ENCODE data around the gene FBXL7. TPM values are rescaled to one million over a fixed set of nuclear protein-coding genes. Genes with fewer than 3 reads are reported as not detected.

Gene FBXL7
- total RNA-seq, 2 experiments from 2014 or later: not detected

DNA sequence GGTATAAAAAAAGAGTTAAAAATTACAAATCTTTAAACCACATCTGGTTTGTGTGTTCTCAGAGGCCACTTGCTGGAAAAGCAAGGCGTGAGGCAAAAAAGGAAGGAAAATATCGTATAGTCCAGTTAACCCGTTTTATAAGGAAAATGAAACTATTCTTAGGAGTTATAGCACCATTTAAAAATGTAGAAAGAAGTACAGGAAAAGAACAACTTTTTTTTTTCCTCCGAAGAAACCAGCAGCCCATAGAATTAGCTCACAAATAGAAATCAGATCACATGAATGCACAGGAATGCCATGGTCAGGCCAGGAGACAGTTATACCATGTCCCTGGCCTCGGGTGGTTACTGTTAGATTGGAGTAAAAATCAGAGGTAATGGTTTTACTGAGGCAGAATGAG is 241.6 kb downstream of the FBXL7 start:
- ChIA-PET POLR2A (no interaction called here), CTCF (no interaction called here)
- Histone ChIP-seq H3K27me3 (ENCODE audit: control insufficient read depth in 1 of 2, insufficient read depth in 2 of 2, low read length in 2 of 2) (no peaks in the 10 kb centered on the region), H3K36me3 (ENCODE audit: insufficient read depth, low read length) (no peaks in the 10 kb centered on the region), H3K4me3 (ENCODE audit: low read length) (no peak overlapping the region), H3K9me3 (ENCODE audit: control insufficient read depth in 1 of 2, insufficient read depth in 1 of 2, low read length in 2 of 2) (peaks cover 8% of the 10 kb centered on the region in 2 experiments), H3K27ac (ENCODE audit: low read depth in 1 of 2, low read length in 2 of 2) (no peak overlapping the region), H3K4me1 (ENCODE audit: insufficient read depth, low read length) (no peaks in the 10 kb centered on the region)
- ATAC-seq (ENCODE audit: poor library complexity): no peak
- no peaks in the 10 kb centered on the region for H3K4me1 Mint-ChIP-seq (ENCODE audit: low read depth)
- no peak overlapping the region for H3K27ac Mint-ChIP-seq
- DNase-seq: no peak
- H3K9me3 Mint-ChIP-seq: peaks cover 22% of the 10 kb centered on the region
- no peak overlapping the region for H3K4me3 Mint-ChIP-seq
- H3K27me3 Mint-ChIP-seq: no peaks in the 10 kb centered on the region
- no peak for TF ChIP-seq CTCF (IDR thresholded peaks at IDR 0.05)
- intact Hi-C loops (cut with DNase I, micrococcal nuclease): no loop called here
- no peaks in the 10 kb centered on the region for H3K36me3 Mint-ChIP-seq (ENCODE audit: low read depth)

DNA sequence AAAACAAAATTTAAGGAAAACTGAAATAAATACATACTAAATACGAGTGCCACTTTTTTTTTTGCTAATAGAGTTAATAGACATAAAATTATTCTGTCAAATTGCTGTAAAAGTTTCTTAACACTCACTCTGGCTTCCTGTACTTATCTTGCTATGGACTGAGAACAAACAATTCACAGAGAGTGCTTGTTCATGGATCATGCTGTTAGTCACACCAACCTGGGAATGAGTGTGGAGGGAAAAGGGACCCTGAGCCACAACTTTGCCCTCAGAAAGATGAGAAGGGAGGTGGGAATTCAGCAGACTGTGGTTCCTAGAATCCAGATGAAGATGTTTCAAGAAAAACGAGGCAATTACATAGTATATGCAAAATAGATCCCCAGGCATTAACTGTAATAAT is 246.9 kb downstream of the FBXL7 start:
- no peak overlapping the region for H3K4me3 Mint-ChIP-seq
- peaks cover 8% of the 10 kb centered on the region in 2 experiments for H3K9me3 ChIP-seq (ENCODE audit: control insufficient read depth in 1 of 2, insufficient read depth in 1 of 2, low read length in 2 of 2)
- H3K9me3 Mint-ChIP-seq: peaks cover 16% of the 10 kb centered on the region
- no peak for ATAC-seq (ENCODE audit: poor library complexity)
- no peak overlapping the region for H3K4me3 ChIP-seq (ENCODE audit: low read length)
- CTCF ChIA-PET: no interaction called here
- intact Hi-C loops (cut with DNase I, micrococcal nuclease): no loop called here
- no peak for TF ChIP-seq CTCF (IDR thresholded peaks at IDR 0.05)
- H3K27ac Mint-ChIP-seq: no peak overlapping the region
- no peaks in the 10 kb centered on the region for H3K36me3 Mint-ChIP-seq (ENCODE audit: low read depth)
- H3K4me1 ChIP-seq (ENCODE audit: insufficient read depth, low read length): no peaks in the 10 kb centered on the region
- POLR2A ChIA-PET: no interaction called here
- H3K27me3 Mint-ChIP-seq: no peaks in the 10 kb centered on the region
- H3K4me1 Mint-ChIP-seq (ENCODE audit: low read depth): no peaks in the 10 kb centered on the region
- no peak overlapping the region for H3K27ac ChIP-seq (ENCODE audit: low read depth in 1 of 2, low read length in 2 of 2)
- no peaks in the 10 kb centered on the region for H3K36me3 ChIP-seq (ENCODE audit: insufficient read depth, low read length)
- H3K27me3 ChIP-seq (ENCODE audit: control insufficient read depth in 1 of 2, insufficient read depth in 2 of 2, low read length in 2 of 2): no peaks in the 10 kb centered on the region
- no peak for DNase-seq

- Histone ChIP-seq H3K27me3 (ENCODE audit: control insufficient read depth in 1 of 2, insufficient read depth in 2 of 2, low read length in 2 of 2) (no peaks in the 10 kb centered on the region), H3K4me3 (ENCODE audit: low read length) (no peak overlapping the region), H3K4me1 (ENCODE audit: insufficient read depth, low read length) (no peaks in the 10 kb centered on the region), H3K27ac (ENCODE audit: low read depth in 1 of 2, low read length in 2 of 2) (no peak overlapping the region), H3K36me3 (ENCODE audit: insufficient read depth, low read length) (no peaks in the 10 kb centered on the region), H3K9me3 (ENCODE audit: control insufficient read depth in 1 of 2, insufficient read depth in 1 of 2, low read length in 2 of 2) (peaks cover 5 to 7% of the 10 kb centered on the region in 2 experiments)
- ChIA-PET POLR2A (no interaction called here), CTCF (no interaction called here)
- no peaks in the 10 kb centered on the region for H3K4me1 Mint-ChIP-seq (ENCODE audit: low read depth)
- DNase-seq (no peak), ATAC-seq (ENCODE audit: poor library complexity) (no peak)
- no peaks in the 10 kb centered on the region for H3K36me3 Mint-ChIP-seq (ENCODE audit: low read depth)
- no peaks in the 10 kb centered on the region for H3K27me3 Mint-ChIP-seq
- H3K4me3 Mint-ChIP-seq: no peak overlapping the region
- intact Hi-C loops (cut with DNase I, micrococcal nuclease): no loop called here
- TF ChIP-seq CTCF (IDR thresholded peaks at IDR 0.05): no peak
- H3K27ac Mint-ChIP-seq: no peak overlapping the region
- H3K9me3 Mint-ChIP-seq: peaks cover 14% of the 10 kb centered on the region
Measured at GRCh38 chr5:15748266-15748665, 248.3 kb downstream of the FBXL7 start.
